CD14-positive monocyte (primary cell): ENCODE measurements around the gene OSTF1. TPM values are rescaled to one million over a fixed set of nuclear protein-coding genes. Genes with fewer than 3 reads are reported as not detected.

Experiments used
- DNase-seq, 3 donors: peaks; one replicate each; pipeline ENCODE4 v3.0.0-alpha.2; 2011 to 2022
- H2AFZ ChIP-seq: 2 replicates; pipeline ENCODE4 v1.6.0; 2012; ENCODE audit warnings: mild to moderate bottlenecking, low read depth, low read length, inconsistent platforms; ENCODE audit not compliant: insufficient read depth, poor library complexity, severe bottlenecking
- H3K27ac ChIP-seq, 2 donors: 1 replicate in 1 of 2; 2 replicates in 1 of 2; pipeline ENCODE4 v1.5.1; 2012 to 2013; ENCODE audit warnings: low read length in 2 of 2, control low read depth in 1 of 2, inconsistent platforms in 1 of 2, low read depth in 1 of 2, mild to moderate bottlenecking in 1 of 2
- H3K27me3 ChIP-seq, 2 donors: one replicate each; pipeline versions ENCODE4 v1.6.0 to v1.6.1; 2011 to 2013; ENCODE audit warnings: low read length in 2 of 2; ENCODE audit not compliant: control insufficient read depth in 2 of 2, insufficient read depth in 2 of 2
- H3K36me3 ChIP-seq, 2 donors: replicated peaks in 1 of 2; 1 replicate in 1 of 2; 2 replicates in 1 of 2; pipeline versions ENCODE4 v1.5.1 to v1.6.1; 2012 to 2013; ENCODE audit warnings: low read length in 2 of 2, control low read depth in 1 of 2, inconsistent platforms in 1 of 2, mild to moderate bottlenecking in 1 of 2; ENCODE audit not compliant: insufficient read depth in 2 of 2, control insufficient read depth in 1 of 2
- H3K4me1 ChIP-seq, 2 donors: 1 replicate in 1 of 2; 2 replicates in 1 of 2; pipeline versions ENCODE4 v1.5.1 to v1.6.1; 2012 to 2013; ENCODE audit warnings: low read length in 2 of 2, control low read depth in 1 of 2, inconsistent platforms in 1 of 2, mild to moderate bottlenecking in 1 of 2, moderate library complexity in 1 of 2; ENCODE audit not compliant: insufficient read depth in 2 of 2, control insufficient read depth in 1 of 2
- H3K4me2 ChIP-seq: replicated peaks from 2 replicates; pipeline ENCODE3; 2012; ENCODE audit warnings: low read length, moderate library complexity, mild to moderate bottlenecking; ENCODE audit not compliant: poor library complexity, severe bottlenecking; ENCODE audit errors: extremely low read depth
- H3K4me3 ChIP-seq, 3 experiments: fragments of 200-600 bp in 1 of 3; sonication (generic) in 1 of 3; replicated peaks in 1 of 3; 1 replicate in 2 of 3; 2 replicates in 1 of 3; pipeline ENCODE4 v1.5.1; 2011 to 2013; ENCODE audit warnings: low read length in 3 of 3, mild to moderate bottlenecking in 3 of 3, control low read depth in 2 of 3, low read depth in 2 of 3, inconsistent platforms in 1 of 3, moderate library complexity in 1 of 3
- H3K79me2 ChIP-seq: 2 replicates; pipeline ENCODE4 v1.6.0; 2012; ENCODE audit warnings: mild to moderate bottlenecking, control low read depth, inconsistent platforms, low read length, moderate library complexity; ENCODE audit not compliant: insufficient read depth
- H3K9ac ChIP-seq: 2 replicates; pipeline ENCODE4 v1.6.0; 2017; ENCODE audit warnings: low read length, mild to moderate bottlenecking; ENCODE audit not compliant: insufficient read depth, poor library complexity, severe bottlenecking
- H3K9me3 ChIP-seq, 2 donors: replicated peaks in 1 of 2; 1 replicate in 1 of 2; 2 replicates in 1 of 2; pipeline versions ENCODE4 v1.5.1 to v1.6.1; 2012 to 2013; ENCODE audit warnings: low read length in 2 of 2, control low read depth in 1 of 2; ENCODE audit not compliant: control insufficient read depth in 1 of 2, insufficient read depth in 1 of 2
- H4K20me1 ChIP-seq: 2 replicates; pipeline ENCODE4 v1.6.0; 2012; ENCODE audit warnings: mild to moderate bottlenecking, low read length, control low read depth, moderate library complexity; ENCODE audit not compliant: insufficient read depth
- H3K27ac Mint-ChIP-seq, 7 donors: one replicate each; pipeline ENCODE4 v1.8.0; 2020; ENCODE audit warnings: mild to moderate bottlenecking in 7 of 7, mixed read lengths in 7 of 7, moderate library complexity in 6 of 7, inconsistent platforms in 2 of 7
- H3K27me3 Mint-ChIP-seq, 3 donors: one replicate each; pipeline ENCODE4 v1.8.0; 2021 to 2022; ENCODE audit warnings: low read depth in 3 of 3, mild to moderate bottlenecking in 3 of 3, mixed read lengths in 3 of 3, moderate library complexity in 3 of 3, inconsistent platforms in 1 of 3
- H3K36me3 Mint-ChIP-seq, 2 donors: one replicate each; pipeline ENCODE4 v1.8.0; 2020; ENCODE audit warnings: mixed read lengths in 2 of 2, inconsistent platforms in 1 of 2, mild to moderate bottlenecking in 1 of 2
- H3K4me1 Mint-ChIP-seq: one replicate; pipeline ENCODE4 v1.8.0; 2020; ENCODE audit warnings: mild to moderate bottlenecking, mixed read lengths
- H3K4me3 Mint-ChIP-seq, 2 donors: one replicate each; pipeline ENCODE4 v1.8.0; 2020; ENCODE audit warnings: mild to moderate bottlenecking in 2 of 2, mixed read lengths in 2 of 2, moderate library complexity in 1 of 2
- H3K9me3 Mint-ChIP-seq, 7 donors: one replicate each; pipeline ENCODE4 v1.8.0; 2020 to 2022; ENCODE audit warnings: mixed read lengths in 7 of 7, mild to moderate bottlenecking in 6 of 7, moderate library complexity in 6 of 7, inconsistent platforms in 2 of 7
- WGBS: methylation state at CpG from one replicate; pipeline ENCODE4 v1.1.5; 2013; ENCODE audit warnings: missing lambda C conversion rate; ENCODE audit not compliant: insufficient coverage; 5-methylcytosine and 5-hydroxymethylcytosine counted together
- intact Hi-C, 2 donors: fragments of 100-400 bp; cut with micrococcal nuclease; formaldehyde crosslinking; loops; one replicate each; pipeline versions ENCODE4 v1.15.0 to v1.15.1; 2023
- polyA plus RNA-seq, 3 donors: library from polyadenylated mRNA; depleted of rRNA in 1 of 3; unstranded in 2 of 3; stranded (reverse) in 1 of 3; fragments of 300-500 nt in 2 of 3; fragments of >200 nt in 1 of 3; fragmentation: Illumina TruSeq in 2 of 3; gene quantifications; 1 replicate in 2 of 3; 2 replicates in 1 of 3; pipeline ENCODE4 v1.2.3, GENCODE V29; 2012 to 2021
- TF ChIP-seq, protein P1 (sequence below): fragments of 200-600 bp; IDR thresholded peaks from one replicate; pipeline ENCODE4 v1.8.0; 2022; ENCODE audit warnings: antibody characterized with exemption, mild to moderate bottlenecking

OSTF1 gene
- polyA plus RNA-seq, 3 donors = 59.8 to 296 (median 240) TPM

DNA sequence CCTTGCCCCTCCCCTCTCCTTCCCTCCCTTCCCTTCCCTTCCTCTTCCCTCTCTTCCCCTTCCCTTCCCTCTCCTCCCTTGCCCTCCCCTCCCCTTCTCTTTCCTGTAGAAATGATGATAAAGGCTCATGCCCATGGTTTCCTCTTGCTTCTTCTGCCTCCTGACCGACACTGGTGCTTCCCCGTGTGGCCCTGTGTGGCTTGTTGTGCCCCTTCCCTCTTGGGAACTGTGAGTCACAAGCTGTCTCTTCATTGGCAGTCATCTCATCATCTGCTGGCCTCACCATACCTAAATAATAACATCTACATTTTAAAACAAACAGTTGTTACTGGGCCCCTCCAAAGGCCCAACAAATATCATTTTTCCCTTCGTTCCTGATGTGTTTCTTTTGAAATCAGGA, 48.5 kb upstream of the OSTF1 start:
- 56% methylated on average over 2 of the region's 3 CpGs for WGBS
- no peaks in the 10 kb centered on the region for H3K4me1 ChIP-seq
- no peak overlapping the region for H3K27ac Mint-ChIP-seq

DNA sequence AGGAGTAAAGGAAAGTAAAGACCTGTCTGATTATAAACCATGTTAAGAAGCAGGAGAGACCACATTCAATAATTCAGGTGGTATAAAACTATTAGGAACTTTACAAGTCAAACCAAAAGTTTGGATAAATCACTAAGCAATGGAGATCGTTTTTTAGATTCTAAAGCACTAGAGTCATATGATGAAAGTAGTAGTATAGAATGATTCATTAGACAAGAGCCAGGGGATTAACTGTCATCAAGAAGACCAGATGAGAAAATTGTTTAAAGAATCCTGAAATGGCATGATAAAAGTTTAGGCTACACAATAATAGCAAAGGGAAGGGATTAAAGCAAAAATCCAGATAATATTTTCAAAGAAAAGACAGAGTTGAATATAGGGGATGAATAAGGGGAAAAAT, 47.3 kb upstream of the OSTF1 start:
- Histone ChIP-seq H2AFZ (no peak overlapping the region), H3K4me2 (no peak overlapping the region), H3K27me3 (peaks cover 0 to 2% of the 10 kb centered on the region in 2 donors), H3K9ac (no peak overlapping the region), H3K4me1 (no peaks in the 10 kb centered on the region), H3K27ac (no peak overlapping the region), H4K20me1 (no peaks in the 10 kb centered on the region), H3K36me3 (no peaks in the 10 kb centered on the region), H3K4me3 (no peak overlapping the region), H3K79me2 (no peaks in the 10 kb centered on the region), H3K9me3 (no peaks in the 10 kb centered on the region)
- H3K9me3 Mint-ChIP-seq = peaks cover 0 to 2% (median 0%) of the 10 kb centered on the region in 7 donors
- H3K36me3 Mint-ChIP-seq = no peaks in the 10 kb centered on the region
- no peaks in the 10 kb centered on the region for H3K4me1 Mint-ChIP-seq
- TF ChIP-seq, protein P1, sequence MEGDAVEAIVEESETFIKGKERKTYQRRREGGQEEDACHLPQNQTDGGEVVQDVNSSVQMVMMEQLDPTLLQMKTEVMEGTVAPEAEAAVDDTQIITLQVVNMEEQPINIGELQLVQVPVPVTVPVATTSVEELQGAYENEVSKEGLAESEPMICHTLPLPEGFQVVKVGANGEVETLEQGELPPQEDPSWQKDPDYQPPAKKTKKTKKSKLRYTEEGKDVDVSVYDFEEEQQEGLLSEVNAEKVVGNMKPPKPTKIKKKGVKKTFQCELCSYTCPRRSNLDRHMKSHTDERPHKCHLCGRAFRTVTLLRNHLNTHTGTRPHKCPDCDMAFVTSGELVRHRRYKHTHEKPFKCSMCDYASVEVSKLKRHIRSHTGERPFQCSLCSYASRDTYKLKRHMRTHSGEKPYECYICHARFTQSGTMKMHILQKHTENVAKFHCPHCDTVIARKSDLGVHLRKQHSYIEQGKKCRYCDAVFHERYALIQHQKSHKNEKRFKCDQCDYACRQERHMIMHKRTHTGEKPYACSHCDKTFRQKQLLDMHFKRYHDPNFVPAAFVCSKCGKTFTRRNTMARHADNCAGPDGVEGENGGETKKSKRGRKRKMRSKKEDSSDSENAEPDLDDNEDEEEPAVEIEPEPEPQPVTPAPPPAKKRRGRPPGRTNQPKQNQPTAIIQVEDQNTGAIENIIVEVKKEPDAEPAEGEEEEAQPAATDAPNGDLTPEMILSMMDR = no peak
- peaks cover 2 to 4% (median 2%) of the 10 kb centered on the region in 3 donors for H3K27me3 Mint-ChIP-seq
- intact Hi-C loops = no loop called here
- no CpG with 5 or more reads among the region's 1 CpG for WGBS
- DNase-seq = no peak
- H3K27ac Mint-ChIP-seq = no peak overlapping the region
- H3K4me3 Mint-ChIP-seq = no peak overlapping the region

More for the DNA sequence above, 48.5 kb upstream of the OSTF1 start:
- H3K27ac ChIP-seq = no peak overlapping the region
- H3K27me3 Mint-ChIP-seq = peaks cover 0 to 4% (median 1%) of the 10 kb centered on the region in 3 donors
- TF ChIP-seq, protein P1 = no peak
- H3K4me3 ChIP-seq = no peak overlapping the region
- H4K20me1 ChIP-seq = no peaks in the 10 kb centered on the region
- peaks cover 0 to 2% (median 0%) of the 10 kb centered on the region in 7 donors for H3K9me3 Mint-ChIP-seq
- no peak overlapping the region for H2AFZ ChIP-seq
- no peaks in the 10 kb centered on the region for H3K9me3 ChIP-seq
- no peaks in the 10 kb centered on the region for H3K36me3 Mint-ChIP-seq
- H3K79me2 ChIP-seq = no peaks in the 10 kb centered on the region
- intact Hi-C loops = no loop called here
- H3K36me3 ChIP-seq = no peaks in the 10 kb centered on the region
- no peak overlapping the region for H3K4me3 Mint-ChIP-seq
- no peak overlapping the region for H3K4me2 ChIP-seq
- H3K4me1 Mint-ChIP-seq = no peaks in the 10 kb centered on the region
- H3K9ac ChIP-seq = no peak overlapping the region
- H3K27me3 ChIP-seq = no peaks in the 10 kb centered on the region
- peak in 1 of 3 donors; percentile 9 for DNase-seq
